ENCODE results near the gene LAMC1.
"Not testable (repeated sequence)": the region's sequence is repeated elsewhere in the genome, so short reads cannot be mapped to it uniquely, and the experiment has no call there.

Gene LAMC1

GRCh38 chr1:183043254-183043653 is 20.0 kb downstream of the LAMC1 start:
- DNase-seq (ENCODE audit: low read depth in 2 of 2, low spot score in 1 of 2), result no peak

GRCh38 chr1:183043872-183044854 is 20.9 kb downstream of the LAMC1 start:
- no peak for DNase-seq (ENCODE audit: low read depth in 2 of 2, low spot score in 1 of 2)

GRCh38 chr1:183044893-183045649 is 21.9 kb downstream of the LAMC1 start:
- no peak for DNase-seq (ENCODE audit: low read depth in 2 of 2, low spot score in 1 of 2)

- no peak for DNase-seq (ENCODE audit: low read depth in 2 of 2, low spot score in 1 of 2)
Measured at GRCh38 chr1:183048087-183049085, 25.2 kb downstream of the LAMC1 start.

GRCh38 chr1:183051546-183051945 is 28.3 kb downstream of the LAMC1 start:
- no peak for DNase-seq (ENCODE audit: low read depth in 2 of 2, low spot score in 1 of 2)

- no peak for DNase-seq (ENCODE audit: low read depth in 2 of 2, low spot score in 1 of 2)
Measured at GRCh38 chr1:183052861-183053260, 29.6 kb downstream of the LAMC1 start.

- DNase-seq (ENCODE audit: low read depth in 2 of 2, low spot score in 1 of 2), result no peak
Measured at GRCh38 chr1:183058851-183059502, 35.8 kb downstream of the LAMC1 start.

GRCh38 chr1:183061194-183061593 is 38.0 kb downstream of the LAMC1 start:
- no peak for DNase-seq (ENCODE audit: low read depth in 2 of 2, low spot score in 1 of 2)

- no peak for DNase-seq (ENCODE audit: low read depth in 2 of 2, low spot score in 1 of 2)
Measured at GRCh38 chr1:183063349-183063748, 40.1 kb downstream of the LAMC1 start.

GRCh38 chr1:183065168-183065706 is 42.0 kb downstream of the LAMC1 start:
- no peak for DNase-seq (ENCODE audit: low read depth in 2 of 2, low spot score in 1 of 2)

- not testable (repeated sequence) for DNase-seq (ENCODE audit: low read depth in 2 of 2, low spot score in 1 of 2)
Measured at GRCh38 chr1:183066432-183066831, 43.2 kb downstream of the LAMC1 start.

DNA sequence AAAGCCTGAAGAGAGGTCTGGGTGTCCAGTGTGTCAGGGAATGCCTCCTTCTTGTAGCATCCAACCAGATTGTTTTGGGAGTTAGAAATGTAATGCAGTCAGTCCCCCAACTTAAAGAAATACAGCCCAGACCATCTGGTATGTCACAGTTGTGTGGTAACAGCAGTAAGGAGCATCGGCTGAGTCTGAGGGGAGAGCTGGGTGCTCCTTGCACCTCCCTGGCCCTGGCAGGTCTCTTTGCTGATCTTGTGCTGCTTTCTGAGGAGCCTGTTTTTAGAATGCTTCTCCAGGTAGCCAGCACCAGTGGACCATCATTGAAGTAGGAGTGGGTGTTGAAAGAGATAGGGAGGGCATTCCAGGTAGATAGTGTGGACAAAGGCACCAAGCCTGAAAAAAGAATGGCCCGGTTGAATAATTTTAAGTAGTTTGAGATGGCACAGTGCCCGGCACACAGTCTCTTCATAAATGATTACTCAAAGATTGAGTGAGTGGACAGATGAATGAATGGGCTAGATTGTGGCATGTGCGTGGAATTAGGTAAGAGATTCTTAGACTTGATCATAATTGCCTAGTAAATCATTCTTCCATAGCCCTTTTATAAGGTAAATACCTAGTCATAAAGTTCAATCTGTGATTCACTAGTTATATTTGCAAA is 46.5 kb downstream of the LAMC1 start:
- DNase-seq (ENCODE audit: low read depth in 2 of 2, low spot score in 1 of 2), result no peak

GRCh38 chr1:183070234-183070922 is 47.2 kb downstream of the LAMC1 start:
- DNase-seq (ENCODE audit: low read depth in 2 of 2, low spot score in 1 of 2), result no peak

GRCh38 chr1:183070923-183071618 is 47.9 kb downstream of the LAMC1 start:
- no peak for DNase-seq (ENCODE audit: low read depth in 2 of 2, low spot score in 1 of 2)

- DNase-seq (ENCODE audit: low read depth in 2 of 2, low spot score in 1 of 2), result not testable (repeated sequence)
Measured at GRCh38 chr1:183072595-183072994, 49.4 kb downstream of the LAMC1 start.

DNA sequence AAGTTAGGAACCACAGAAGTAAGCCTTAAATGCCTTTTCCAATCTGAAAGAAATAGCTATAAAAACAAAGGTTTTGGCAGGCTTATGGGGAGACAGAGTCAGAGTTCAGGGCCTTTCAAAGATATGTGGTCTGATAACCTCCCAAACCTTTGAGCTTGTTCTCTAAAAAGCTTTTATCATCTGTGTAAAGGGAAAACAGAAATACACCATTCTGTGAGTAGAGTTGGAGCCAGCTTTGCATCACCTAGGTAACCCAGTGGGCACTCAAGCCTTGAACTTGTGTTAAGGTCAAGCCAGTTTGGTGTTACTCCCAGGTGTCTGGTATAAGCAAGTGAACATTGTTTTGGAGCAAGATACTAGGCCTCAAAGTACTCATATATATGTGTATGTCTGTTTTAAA is 50.1 kb downstream of the LAMC1 start:
- DNase-seq (ENCODE audit: low read depth in 2 of 2, low spot score in 1 of 2), result no peak

- no peak for DNase-seq (ENCODE audit: low read depth in 2 of 2, low spot score in 1 of 2)
Measured at GRCh38 chr1:183074215-183074614, 51.0 kb downstream of the LAMC1 start.

- no peak for DNase-seq (ENCODE audit: low read depth in 2 of 2, low spot score in 1 of 2)
Measured at GRCh38 chr1:183075861-183076260, 52.6 kb downstream of the LAMC1 start.

Measured in stimulated activated CD8-positive, alpha-beta memory T cell treated with anti-CD3 and anti-CD28 coated beads, Interleukin-4, amount 100 ng/mL, for 4 hours (primary cell).